WI38 (cell line): ENCODE data around the gene PSMA7.
"Not testable (repeated sequence)": the region's sequence is repeated elsewhere in the genome, so short reads cannot be mapped to it uniquely, and the experiment has no call there.

Source experiments
- H3K4me3 ChIP-seq: 2 replicates; pipeline ENCODE4 v1.5.1; 2011; ENCODE audit warnings: low read depth, mild to moderate bottlenecking, control low read depth, low read length
- CTCF ChIP-seq: IDR thresholded peaks from 2 replicates; pipeline ENCODE4 v1.5.1; 2012; ENCODE audit warnings: low read depth, mild to moderate bottlenecking, control low read depth, low read length

Gene PSMA7

GRCh38 chr20:62120365-62120762 lies 22.8 kb downstream of the PSMA7 start:
- no peak for TF ChIP-seq CTCF

GRCh38 chr20:62119591-62120364 lies 23.4 kb downstream of the PSMA7 start:
- no peak for TF ChIP-seq CTCF
- no peak overlapping the region for H3K4me3 ChIP-seq

More at GRCh38 chr20:62120365-62120762, 22.8 kb downstream of the PSMA7 start:
- H3K4me3 ChIP-seq, result no peak overlapping the region

- no peak overlapping the region for H3K4me3 ChIP-seq
- no peak for TF ChIP-seq CTCF
Observed at GRCh38 chr20:62119115-62119514, 24.1 kb downstream of the PSMA7 start.

DNA sequence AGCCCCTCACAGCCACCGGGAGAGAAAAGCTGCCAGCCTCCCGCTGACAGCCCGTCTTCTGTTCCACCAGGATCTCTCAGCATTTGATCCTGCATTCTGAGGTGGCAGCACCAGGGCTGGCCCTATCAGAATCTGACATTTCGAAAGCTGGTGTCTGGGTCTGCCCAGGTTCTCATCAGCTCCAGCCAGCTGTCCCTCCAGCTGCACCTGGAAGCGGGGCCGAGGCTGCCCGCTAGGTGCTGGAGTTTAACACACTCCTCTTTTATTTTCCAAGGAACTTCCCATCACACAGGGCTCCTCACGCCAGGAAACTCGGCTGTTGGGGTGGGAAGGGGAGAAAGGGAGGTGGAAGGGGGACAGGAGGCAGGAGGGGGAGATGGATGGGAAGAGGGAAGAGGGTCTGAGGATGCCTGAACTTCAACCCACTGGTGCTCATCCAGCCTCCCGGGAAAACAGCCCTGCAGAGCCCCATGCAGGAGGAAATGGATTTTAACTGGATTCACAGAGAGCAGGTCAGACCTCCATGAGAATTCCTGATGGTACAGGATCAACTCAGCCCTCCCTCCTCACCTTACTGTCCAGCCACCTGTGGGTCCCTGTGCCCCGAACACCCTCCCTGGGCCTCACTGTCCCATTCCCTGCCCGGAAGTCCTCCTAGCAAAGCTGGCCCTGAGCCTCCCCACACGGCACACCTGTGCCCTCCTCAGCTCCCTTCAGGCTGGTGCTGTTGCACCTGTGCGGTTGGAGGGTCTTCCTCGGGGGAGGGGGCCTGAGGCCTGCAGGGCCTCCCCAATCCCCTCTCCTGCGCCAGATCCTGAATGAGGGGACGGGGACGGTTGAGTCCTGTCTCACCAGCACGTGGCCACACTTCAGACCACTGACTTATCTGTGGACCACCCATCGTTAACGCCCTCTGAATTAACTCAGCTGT lies 24.8 kb downstream of the PSMA7 start:
- no peak overlapping the region for H3K4me3 ChIP-seq
- TF ChIP-seq CTCF, result no peak

GRCh38 chr20:62117658-62118057 lies 25.5 kb downstream of the PSMA7 start:
- no peak for TF ChIP-seq CTCF
- H3K4me3 ChIP-seq, result no peak overlapping the region

- no peak for TF ChIP-seq CTCF
Observed at GRCh38 chr20:62117362-62117646, 25.9 kb downstream of the PSMA7 start.

DNA sequence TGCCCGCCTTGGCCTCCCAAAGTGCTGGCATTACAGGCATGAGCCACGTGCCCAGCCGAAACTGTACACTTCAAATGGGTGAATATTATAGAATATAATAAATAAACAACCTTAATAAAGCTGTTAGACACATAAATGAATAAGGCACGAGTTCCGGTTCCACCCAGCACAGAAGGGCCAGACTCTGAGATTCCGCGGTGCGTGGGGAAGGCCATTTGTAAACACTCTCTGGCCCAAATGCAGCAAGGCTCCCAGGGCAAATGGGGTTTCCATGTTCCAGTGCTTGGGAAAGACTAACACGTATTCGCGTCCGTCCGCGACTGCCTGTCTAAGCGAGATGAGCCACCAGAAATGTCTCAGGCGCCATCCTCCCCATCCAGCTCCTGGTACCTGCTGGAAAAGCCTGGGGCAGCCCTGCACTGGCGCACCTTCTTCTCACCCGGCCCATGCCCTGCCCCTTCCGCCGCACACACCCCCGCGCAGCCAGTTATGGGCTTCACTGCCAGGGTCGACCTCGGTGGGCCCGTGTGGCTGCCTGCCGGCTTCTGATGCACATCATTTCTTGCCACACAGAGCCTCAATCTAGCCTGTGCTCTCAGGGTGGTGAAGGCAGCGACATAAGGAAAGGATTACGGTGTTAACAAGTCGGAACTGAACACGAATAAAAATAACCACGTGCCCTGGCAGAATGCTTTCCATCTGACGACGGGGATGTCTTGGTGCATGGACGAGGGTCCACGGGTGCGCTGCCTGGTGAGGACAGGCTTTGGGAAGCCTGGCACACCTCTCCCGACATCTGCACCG lies 26.4 kb downstream of the PSMA7 start:
- no peak overlapping the region for H3K4me3 ChIP-seq
- TF ChIP-seq CTCF, result no peak

More at GRCh38 chr20:62117362-62117646, 25.9 kb downstream of the PSMA7 start:
- H3K4me3 ChIP-seq, result no peak overlapping the region

- not testable (repeated sequence) for H3K4me3 ChIP-seq
Observed at GRCh38 chr20:62115800-62116407, 27.3 kb downstream of the PSMA7 start.
